Activated CD4-positive, alpha-beta T cell treated with anti-CD3 and anti-CD28 coated beads, Interleukin-2, amount 50 U/mL, for 1 hour (primary cell): ENCODE data around the gene SCYGR3.

Source experiments
- DNase-seq: peaks from one replicate; pipeline ENCODE4 v3.0.0-alpha.2; 2020

The SCYGR3 gene, protein sequence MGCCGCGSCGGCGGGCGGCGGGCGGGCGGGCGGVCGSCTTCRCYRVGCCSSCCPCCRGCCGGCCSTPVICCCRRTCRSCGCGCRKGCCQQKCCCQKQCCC

DNA sequence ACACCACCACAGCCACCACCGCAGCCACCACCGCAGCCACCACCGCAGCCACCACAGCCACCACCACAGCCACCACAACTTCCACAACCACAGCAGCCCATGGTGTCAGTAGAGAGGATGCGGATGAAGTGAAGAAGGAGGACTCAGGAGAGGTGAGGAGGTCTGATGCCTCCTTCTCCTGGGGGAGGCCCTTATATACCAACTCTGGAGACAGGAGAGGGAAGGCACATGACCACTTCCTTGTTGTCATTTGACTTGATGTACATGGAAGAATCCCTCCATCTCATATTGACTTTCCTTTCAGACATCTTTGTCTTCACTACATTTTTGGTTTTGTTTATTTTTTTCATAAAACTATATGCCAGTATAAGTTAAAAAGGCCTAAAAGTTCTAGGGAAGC lies at the start of gene SCYGR3:
TSS of gene SCYGR3 (minus strand) at position 101 of the 400 bp plus-strand sequence. CDS start at position 101, 0 bp downstream.
- no peak for DNase-seq

DNA sequence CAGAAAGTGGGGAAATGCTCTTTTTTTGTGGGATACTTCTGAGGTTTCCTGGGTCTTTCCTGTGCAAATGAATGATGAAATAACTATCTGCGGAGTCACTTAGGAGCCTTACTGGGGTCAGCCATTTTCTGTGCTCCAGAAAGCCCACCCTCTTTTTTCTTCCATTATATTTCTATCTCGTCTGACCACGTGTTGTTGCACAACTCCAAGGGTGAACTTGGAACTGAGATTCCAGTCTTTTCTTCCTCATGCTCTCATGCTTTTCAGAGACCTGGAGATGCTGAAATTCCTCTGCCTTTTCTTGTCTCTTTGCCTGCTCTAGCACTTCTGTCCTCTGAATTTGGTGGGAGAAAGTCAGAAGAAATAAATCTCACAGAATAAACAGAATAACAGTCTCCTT lies 47.2 kb upstream of the SCYGR3 start:
- DNase-seq = no peak

DNA sequence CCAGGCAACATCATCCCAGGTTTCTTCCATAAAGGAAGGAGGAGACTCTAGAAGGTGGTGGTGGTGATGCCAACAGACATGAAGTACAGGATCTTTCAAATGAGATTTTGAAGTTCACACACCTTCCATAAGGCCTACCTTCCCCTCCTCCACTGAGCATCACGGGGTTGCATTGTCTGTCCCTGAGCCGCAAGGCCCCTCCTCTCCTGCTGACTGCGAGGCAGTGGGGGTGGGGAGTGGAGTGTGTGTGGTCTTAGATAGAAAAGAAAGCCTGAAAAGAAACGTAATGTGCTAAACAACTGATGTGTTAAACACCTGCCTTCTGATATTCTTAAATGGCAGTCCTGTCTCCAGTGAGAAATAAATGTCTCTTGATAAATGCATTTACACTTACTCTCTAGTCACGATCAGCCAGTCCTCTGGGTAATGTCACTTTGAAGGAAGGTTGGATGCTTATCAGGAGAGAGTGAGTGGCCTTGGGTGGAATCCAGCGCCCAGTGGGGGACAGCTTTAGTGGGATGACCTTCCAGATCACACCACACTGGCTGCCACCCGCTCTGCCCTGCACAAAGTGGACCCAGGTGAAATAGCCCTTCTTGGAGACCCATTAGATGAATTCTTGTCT lies 46.5 kb upstream of the SCYGR3 start:
- DNase-seq = no peak

DNA sequence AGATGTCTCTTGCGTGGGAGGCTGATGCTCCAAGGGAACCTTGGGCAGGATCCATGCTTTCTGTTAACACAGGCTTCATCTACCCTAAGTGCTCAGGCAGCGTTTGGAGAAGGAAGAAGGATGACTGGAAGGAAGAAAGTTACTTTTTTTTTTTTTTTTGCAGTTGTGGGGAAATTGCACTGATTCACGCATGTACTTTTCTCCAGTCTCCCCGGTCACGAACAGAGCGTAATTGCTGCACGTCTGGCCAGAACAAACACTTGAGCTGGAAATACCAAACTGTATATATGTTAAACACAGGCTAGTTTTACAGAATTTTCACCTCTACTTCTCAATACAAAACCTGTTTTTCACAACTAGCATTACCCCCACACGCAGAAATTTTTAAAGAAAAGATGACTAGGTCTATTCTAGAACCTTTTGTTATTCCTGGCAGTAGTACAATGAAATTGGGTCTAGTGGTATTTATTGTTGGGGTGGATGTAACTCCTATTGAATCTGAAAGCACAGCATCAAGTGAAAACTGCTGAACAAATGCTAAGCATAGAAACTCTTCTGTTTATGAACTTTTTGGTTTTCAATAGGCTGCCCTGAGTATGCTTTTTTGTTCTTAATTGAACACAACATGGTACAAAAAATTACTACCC lies 42.7 kb upstream of the SCYGR3 start:
- DNase-seq = no peak

DNA sequence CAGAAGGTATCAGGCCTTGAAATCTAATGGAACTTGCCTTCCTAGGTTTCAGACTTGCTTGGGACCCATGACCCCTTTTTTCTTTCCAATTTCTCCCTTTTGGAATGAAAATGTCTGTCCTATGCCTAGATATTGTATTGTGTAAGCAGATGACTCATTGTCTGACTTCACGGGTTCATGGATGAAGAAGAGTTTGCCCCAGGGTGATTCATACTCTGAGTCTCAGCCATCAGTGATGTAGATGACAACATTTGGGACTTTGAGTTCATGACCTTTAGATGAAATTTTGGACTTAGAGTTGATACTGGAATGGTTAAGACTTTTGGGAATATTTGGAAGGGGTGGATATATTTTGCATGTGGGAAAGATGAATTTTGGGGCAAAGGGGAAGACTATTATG lies 40.8 kb upstream of the SCYGR3 start:
- DNase-seq = no peak

DNA sequence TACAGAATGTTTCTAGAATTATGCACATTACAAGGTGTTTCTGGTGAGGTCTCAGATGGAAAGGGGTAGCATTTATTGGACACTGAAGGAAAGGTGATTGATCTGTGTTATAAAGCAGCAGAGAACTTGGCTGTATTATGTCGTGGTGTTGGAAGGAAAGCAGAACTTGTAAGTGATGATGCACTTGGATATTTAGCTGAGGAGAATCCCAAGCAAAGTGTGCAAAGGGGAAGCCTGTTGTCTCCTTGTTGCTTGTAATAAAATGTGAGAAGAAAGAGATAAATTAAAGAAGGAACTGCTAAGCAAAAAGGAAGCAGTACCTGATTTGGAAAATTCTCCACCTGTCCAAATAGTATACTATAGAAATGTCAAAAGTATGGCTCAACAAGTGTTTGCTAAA lies 39.8 kb upstream of the SCYGR3 start:
- DNase-seq = no peak

DNA sequence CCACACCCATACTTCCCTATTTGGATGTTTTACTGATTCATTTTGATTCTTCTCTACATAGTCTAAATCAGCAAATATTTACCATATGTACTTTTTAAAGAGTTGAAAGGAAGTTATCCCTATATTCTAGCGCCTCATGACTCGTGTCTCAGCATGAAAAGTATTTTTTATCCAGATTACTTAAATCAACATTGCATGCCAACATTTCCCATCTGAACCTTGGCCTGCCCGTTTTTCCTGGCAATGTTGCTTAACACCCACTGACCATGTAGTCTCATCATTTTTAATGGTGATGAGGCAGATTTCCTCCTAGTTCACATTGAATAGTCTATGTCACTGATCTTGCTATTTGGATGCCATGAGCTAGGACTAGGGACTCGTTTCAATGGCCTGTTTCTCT lies 38.8 kb upstream of the SCYGR3 start:
- DNase-seq = no peak

DNA sequence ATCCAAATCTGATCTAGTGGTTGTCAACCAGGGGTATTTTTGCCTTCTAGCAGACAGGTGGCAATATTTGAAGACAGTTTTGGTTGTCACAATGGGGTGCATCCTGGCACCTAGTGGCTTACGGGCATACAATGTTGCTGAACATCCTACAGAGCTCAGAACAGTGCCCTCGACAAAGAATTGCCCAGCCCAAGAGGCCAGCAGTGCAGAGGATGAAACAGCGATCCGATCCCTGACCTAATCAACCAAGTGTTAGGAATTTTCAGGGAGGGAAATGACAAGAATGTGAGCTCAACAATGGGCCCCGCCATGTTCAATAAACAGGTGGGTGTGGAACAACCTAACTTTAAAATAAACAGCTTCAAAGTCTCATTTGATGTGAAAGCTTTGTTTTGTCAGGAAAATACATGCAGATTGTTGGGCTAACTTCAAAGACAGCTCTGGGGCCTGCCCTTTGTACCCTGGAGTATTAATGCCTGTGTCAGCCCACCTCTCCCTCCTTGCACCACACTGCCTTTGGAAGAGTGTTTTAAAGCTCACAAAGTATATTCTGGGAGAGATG lies 29.4 kb upstream of the SCYGR3 start:
- no peak for DNase-seq

DNA sequence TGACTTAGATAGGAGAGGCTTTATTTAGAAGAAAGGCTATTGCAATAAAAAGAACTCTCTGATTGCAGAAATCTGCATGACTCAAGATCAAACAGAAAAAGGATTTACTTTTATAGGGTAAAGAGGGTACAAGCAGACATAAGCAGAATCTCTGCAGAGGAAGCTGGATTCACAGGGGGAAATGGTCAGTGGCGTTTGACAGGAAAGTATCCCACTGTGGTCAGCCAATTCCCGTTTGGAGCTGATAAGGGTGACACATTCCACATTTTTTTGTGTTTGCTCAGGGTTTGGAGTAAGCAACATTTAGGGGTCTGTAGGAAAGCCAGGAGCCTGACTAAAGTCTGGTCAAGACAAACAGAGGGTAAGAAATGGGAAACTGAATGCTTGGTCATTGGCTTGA lies 28.0 kb upstream of the SCYGR3 start:
- DNase-seq = no peak

DNA sequence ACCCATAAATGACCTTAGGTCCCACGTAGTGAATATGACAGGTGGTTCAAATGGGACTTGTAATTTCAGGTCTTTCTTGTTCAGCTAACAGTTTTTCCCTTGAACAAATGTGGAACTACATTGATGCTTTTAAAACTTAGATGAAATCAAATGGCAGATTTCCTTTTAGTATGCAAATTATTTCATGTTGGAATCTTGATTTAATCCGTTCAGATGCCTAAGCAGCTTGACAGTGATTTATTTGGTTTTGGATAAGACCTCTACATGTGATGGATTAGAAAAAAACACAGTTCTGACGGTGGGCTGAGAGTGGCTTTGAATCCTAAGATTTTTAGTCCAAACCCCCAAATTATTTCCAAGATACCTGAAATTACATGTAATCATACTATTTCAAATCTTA lies 19.6 kb upstream of the SCYGR3 start:
- no peak for DNase-seq

DNA sequence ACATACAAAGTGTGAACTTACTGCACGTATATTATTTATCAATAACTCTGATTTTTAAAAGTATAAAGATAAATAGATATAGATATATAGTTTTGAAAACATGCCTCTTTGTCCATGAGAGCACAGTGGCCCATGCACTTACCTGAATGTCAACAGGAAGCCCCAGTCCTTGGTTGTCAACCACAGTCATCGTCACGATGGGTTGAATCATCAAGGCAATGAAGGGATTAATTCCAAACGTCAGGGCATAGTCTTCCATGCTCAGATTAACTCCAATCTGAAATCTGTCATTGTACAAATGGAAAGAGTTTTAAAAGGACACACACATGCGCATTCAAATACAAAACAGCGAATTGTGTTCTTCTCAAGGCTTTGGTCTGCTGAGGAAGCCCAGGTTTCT lies 18.2 kb upstream of the SCYGR3 start:
- no peak for DNase-seq

DNA sequence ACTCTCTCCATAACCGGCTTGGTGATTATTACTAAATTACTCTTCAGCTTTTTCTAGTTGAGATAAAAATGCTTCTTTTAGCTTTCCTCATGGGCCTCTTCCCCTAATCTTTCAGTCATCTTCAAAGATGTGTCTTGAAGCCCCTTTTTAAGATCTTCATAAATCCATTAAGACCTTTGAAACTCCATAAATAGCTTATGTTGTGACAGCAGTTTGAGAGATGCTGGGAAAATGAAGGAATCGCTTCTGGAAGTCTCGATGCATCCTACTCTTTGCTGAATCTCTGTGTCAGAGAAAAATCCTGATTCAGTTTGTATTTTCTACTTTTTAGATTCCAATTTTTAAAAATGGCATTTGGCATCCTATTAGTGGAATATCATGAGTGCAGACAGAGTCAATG lies 15.7 kb upstream of the SCYGR3 start:
- no peak for DNase-seq

DNA sequence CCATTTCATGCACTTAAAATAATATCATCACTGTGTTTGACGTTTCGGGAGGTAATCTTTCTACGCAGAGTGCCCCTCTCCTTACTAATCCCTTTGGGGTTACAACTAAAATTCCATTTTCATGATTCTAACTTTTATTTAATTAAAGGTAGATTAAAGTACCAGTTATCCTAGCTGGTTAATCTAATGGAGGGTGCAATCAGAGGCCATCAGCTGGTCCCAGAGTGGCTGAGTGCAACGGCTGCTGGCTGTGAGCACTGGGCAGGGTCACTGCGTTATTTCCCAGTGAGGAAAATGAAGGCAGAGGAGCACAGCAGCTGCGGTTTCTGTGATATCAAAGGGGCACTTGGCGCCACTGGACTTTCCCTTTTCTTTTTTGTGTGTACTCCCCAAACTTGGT lies 14.8 kb upstream of the SCYGR3 start:
- DNase-seq = no peak

DNA sequence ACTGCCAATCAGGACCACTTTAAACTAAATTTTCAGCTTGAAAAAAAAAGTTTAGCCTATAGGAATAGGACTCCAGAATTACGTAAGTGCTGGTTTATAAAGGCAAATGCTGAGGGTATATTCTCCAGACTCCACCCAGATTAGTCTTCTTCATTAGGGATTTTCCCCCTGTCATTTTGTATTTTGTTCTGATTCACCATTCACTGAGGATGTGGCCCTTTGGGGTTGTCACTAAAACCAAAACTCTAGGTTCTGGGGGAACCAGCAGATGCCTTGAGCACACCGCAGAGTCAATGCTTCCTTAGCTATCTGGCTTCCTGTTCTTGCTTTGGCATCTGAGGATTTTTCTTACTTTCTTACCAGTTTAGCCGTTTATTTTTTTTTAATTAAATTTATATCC lies 13.1 kb upstream of the SCYGR3 start:
- no peak for DNase-seq

DNA sequence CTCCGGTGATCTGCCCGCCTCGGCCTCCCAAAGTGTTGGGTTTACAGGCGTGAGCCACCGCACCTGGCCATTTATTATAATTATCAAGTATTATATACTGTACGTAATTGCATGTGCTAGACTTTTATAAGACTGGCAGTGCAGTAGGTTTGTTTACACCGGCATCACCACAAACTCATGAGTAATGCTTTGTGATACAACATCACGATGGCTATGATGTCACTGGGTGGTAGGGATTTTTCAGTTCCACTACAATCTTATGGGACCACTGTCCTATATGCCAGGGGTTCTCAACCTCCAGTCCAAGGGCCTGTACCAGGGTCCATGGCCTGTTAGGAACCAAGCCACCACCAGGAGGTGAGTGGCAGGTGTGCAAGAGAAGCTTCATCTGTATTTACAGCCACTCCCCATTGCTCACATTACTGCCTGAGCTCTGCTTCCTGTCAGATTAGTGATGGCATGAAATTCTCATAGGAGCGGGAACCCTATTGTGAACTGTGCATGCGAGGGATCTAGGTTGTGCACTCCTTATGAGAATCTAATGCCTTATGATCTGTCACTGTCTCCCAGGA lies 12.0 kb upstream of the SCYGR3 start:
- no peak for DNase-seq

DNA sequence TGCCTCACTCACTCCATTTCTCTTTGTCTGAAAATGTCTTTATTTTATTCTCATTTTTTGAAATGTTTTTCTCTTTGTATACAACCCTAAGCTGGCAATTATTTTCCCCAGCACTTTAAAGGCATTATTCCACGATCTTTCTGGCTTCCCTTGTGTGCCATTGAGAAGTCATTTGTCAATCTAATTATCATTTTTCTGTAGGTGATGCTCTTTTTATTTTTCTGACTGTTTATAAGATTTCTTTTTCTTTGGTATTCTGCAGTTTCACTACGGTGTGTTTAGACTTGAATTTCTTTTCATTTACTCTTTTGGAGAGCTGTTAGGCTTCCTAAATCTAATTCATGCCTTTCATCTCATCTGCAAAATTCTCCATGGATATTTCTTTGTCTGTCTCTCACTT lies 10.8 kb upstream of the SCYGR3 start:
- DNase-seq = no peak

DNA sequence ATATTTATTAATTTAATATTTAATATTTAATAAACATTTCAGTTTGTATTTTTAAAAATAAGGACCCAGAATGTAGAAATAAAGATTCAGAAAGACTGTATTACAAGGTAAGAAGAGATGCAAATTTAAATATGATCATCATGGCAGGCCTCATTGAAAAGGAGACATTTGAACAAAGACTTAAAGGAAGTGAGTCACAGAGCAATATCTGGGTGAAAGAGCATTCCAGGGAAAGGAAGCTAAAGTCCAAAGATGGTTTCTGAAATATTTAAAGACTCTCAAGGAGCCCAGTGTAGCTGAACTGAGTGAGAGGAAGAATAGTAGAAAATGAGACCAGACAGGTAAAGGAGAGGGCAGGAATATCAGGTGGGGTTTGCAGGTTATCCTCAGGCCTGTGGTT lies 8.6 kb upstream of the SCYGR3 start:
- no peak for DNase-seq

DNA sequence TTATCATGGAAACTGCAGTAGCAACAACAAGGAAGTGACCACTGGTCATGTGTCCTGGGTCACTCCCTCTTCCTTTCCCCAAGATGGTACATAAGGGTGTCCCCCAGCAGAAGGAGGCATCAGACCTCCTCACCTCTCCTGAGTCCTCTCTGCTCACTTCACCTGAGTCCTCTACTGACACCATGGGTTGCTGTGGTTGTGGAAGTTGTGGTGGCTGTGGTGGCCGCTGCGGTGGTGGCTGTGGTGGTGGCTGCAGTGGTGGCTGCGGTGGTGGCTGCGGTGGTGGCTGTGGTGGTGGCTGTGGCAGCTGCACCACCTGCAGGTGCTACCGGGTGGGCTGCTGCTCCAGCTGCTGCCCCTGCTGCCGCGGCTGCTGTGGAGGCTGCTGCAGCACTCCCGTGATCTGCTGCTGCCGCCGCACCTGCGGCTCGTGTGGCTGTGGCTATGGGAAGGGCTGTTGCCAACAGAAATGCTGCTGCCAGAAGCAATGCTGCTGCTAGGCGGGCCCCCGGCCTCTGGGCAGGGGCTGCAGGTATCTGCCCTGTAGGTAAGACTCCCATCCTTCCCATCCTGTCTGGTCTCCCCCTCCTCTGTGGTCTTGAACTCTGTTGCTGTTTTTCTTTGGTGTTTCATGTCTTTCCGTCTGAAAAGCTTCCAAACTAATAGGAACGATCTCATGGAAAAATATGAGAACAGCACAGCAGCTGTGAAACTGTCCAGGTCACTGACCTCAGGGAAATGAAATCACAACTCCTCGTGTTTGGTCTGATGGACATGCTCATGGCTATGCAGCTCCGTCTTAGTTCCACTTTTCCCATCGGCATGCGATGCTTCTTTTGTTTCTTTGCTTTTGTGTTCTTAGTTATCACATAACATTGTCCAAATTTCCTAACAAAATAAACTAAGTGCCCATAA lies 2.9 kb upstream of the SCYGR3 start, which contains the start of gene SCYGR4:
TSS of gene SCYGR4 (plus strand) at position 183 of the 915 bp plus-strand sequence. CDS start at position 183, 0 bp downstream.
- no peak for DNase-seq

DNA sequence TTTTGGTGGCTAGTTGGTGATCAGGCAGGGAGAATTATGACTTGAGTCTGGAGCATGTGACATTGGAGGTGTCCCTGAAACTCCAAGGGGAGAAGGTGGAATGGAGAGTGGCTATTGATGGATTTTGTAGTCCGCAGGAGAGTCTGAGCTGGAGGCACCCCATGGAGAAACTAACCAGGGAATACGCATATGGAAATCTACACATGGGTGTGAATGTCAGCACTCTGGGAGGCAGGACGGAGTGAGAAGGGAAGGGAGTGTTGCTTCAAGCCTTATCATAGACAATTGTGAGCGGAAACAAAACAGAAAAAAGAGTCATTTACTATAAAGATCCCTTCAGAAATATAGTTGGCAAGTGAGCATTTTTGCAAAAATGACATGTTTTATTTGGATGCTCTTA lies 2.0 kb upstream of the SCYGR3 start:
- DNase-seq = no peak

DNA sequence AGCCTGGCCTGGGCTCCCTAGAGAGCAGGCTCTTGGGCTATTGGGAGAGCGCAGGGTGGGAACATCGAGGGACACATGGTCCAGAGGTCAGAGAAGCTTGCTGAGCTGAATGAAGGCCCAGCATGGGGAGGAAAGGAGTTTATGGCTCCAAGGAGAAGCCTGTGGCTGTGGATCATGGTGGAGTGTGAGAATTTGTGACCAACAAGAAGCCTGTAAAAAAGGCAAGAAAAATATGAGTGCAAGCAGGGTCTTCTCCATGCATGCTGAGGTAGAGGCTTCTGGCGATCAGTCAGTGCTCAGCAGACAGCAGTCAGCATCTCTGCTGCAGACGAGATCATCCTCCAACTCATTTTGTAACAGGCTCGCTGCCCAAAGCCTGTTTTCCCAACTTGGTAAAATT lies 1.3 kb upstream of the SCYGR3 start:
- no peak for DNase-seq

DNA sequence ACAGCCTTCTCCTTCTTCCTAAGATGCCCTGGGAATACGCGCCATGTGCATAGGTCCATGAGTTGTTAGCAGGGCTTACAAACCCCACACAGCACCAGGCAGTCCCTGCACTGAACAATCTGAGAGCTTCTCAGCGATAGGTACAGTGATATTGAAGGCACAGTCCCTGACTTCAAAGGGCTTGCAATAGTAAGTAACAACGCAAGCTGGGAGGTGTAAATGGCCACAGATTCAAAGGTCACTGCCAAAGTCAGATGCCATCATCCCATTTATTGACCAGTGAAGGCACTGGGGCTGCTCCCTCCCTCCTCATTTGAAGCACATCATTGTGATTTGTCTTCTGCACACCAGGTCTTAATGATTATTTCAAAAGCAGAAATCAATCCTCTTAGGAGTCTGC lies 541 bp upstream of the SCYGR3 start:
- DNase-seq = no peak

DNA sequence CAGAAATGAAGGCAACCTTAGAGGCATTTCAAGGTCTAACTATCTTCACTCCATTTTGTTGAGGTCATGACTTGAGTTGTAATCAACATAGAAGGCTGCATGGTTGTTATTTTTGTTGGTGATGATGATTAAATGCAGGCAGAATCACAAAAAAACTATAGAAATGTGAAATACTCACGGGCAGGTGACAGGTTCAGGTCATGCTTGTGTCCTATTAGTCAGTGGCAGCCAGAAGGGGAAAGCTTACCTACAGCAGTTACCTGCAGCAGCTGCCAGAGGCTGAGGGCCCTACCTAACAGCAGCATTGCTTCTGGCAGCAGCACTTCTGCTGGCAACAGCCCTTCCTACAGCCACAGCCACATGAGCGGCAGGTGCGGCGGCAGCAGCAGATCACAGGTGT lies 394 bp downstream of the SCYGR3 start:
- DNase-seq = no peak

DNA sequence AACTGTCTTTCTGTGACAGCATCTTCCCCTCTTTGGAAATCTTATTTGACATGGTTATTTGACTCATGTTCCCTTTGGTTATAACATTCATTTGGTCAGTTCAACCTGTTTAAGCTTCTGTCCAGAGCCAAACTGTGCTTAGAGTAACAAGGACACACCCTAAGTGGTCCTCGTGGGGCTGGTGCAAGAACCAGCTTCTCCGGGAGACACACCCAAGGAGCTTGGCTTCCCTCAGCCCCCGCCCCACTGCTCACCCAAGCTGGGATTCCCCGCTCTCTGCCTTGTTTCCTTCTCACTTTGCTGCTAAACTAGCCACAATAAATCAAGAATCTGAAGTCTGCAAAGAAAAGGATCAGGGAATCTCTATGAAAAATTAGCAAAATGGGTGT lies 1.4 kb downstream of the SCYGR3 start:
- DNase-seq = no peak
